B cell (primary cell): Measurements from ENCODE around the gene RNF152. TPM values are rescaled to one million over a fixed set of nuclear protein-coding genes. Genes with fewer than 3 reads are reported as not detected.

Experiments used
- ATAC-seq: fragments of 200-7000 bp; cut with Tn5 transposase; one replicate; pipeline ENCODE4 v1.10.0; 2021; ENCODE audit warnings: low read depth, mild to moderate bottlenecking, moderate number of reproducible peaks, moderate library complexity
- CTCF ChIA-PET: fragments of 350-600 bp; sonication (Branson Sonifier 250); formaldehyde crosslinking; loops from one replicate; lab custom pipeline; 2021; ENCODE audit warnings: antibody characterized with exemption, inconsistent platforms; lab: Charles Lee
- POLR2A ChIA-PET: fragments of 350-600 bp; sonication (Branson Sonifier 250); formaldehyde crosslinking; loops from one replicate; lab custom pipeline; 2021; ENCODE audit warnings: antibody characterized with exemption; lab: Charles Lee
- DNase-seq: peaks from one replicate; pipeline ENCODE4 v3.0.0; 2013
- H2AFZ ChIP-seq: 2 replicates; pipeline ENCODE4 v1.6.1; 2012; ENCODE audit warnings: mild to moderate bottlenecking, low read depth, low read length; ENCODE audit not compliant: insufficient read depth, poor library complexity, severe bottlenecking
- H3K27ac ChIP-seq, 2 donors: 1 replicate in 1 of 2; 2 replicates in 1 of 2; pipeline ENCODE4 v1.5.1; 2012 to 2013; ENCODE audit warnings: low read length in 2 of 2, mild to moderate bottlenecking in 2 of 2, moderate library complexity in 1 of 2
- H3K27me3 ChIP-seq, 4 experiments: fragments of 200-600 bp in 1 of 4; sonication (generic) in 1 of 4; replicated peaks in 1 of 4; 1 replicate in 2 of 4; 2 replicates in 2 of 4; pipeline versions ENCODE4 v1.6.1 to v1.7.0; 2013 to 2016; ENCODE audit warnings: low read length in 3 of 4, mild to moderate bottlenecking in 2 of 4, mixed read lengths in 1 of 4, moderate library complexity in 1 of 4; ENCODE audit not compliant: insufficient read depth in 4 of 4, control insufficient read depth in 3 of 4; ENCODE audit errors: control extremely low read depth in 1 of 4
- H3K36me3 ChIP-seq, 2 experiments: replicated peaks in 1 of 2; 1 replicate in 1 of 2; 2 replicates in 1 of 2; pipeline versions ENCODE4 v1.6.1 to v1.7.1; 2013; ENCODE audit warnings: low read length in 1 of 2; ENCODE audit not compliant: insufficient read depth in 2 of 2, control insufficient read depth in 1 of 2; ENCODE audit errors: control extremely low read depth in 1 of 2, extremely low read depth in 1 of 2
- H3K4me1 ChIP-seq, 2 donors: fragments of 200-600 bp in 1 of 2; sonication (generic) in 1 of 2; 1 replicate in 1 of 2; 2 replicates in 1 of 2; pipeline versions ENCODE4 v1.5.1 to v1.6.1; 2013 to 2017; ENCODE audit warnings: low read length in 2 of 2; ENCODE audit not compliant: control insufficient read depth in 2 of 2, insufficient read depth in 2 of 2
- H3K4me2 ChIP-seq: replicated peaks from 2 replicates; pipeline ENCODE3; 2012; ENCODE audit warnings: mild to moderate bottlenecking, low read depth, low read length; ENCODE audit not compliant: poor library complexity, severe bottlenecking
- H3K4me3 ChIP-seq, 5 experiments: fragments of 200-600 bp in 1 of 5; sonication (generic) in 1 of 5; 1 replicate in 3 of 5; 2 replicates in 2 of 5; pipeline versions ENCODE4 v1.5.1 to v1.7.0; 2011 to 2016; ENCODE audit warnings: low read length in 4 of 5, mild to moderate bottlenecking in 4 of 5, low read depth in 2 of 5, control low read depth in 1 of 5, moderate library complexity in 1 of 5; ENCODE audit not compliant: insufficient read depth in 1 of 5; ENCODE audit errors: control extremely low read depth in 1 of 5, extremely low read depth in 1 of 5
- H3K79me2 ChIP-seq: fragments of 200-600 bp; sonication (generic); one replicate; pipeline ENCODE4 v1.6.0; 2016; ENCODE audit warnings: low read length; ENCODE audit not compliant: control insufficient read depth, insufficient read depth
- H3K9ac ChIP-seq: fragments of 200-600 bp; sonication (generic); 2 replicates; pipeline ENCODE4 v1.6.1; 2017; ENCODE audit warnings: mild to moderate bottlenecking, low read length, moderate library complexity
- H3K9me3 ChIP-seq, 3 donors: one replicate each; pipeline versions ENCODE4 v1.6.1 to v1.7.1; 2013; ENCODE audit warnings: low read length in 2 of 3; ENCODE audit not compliant: control insufficient read depth in 2 of 3, insufficient read depth in 1 of 3; ENCODE audit errors: control extremely low read depth in 1 of 3
- H4K20me1 ChIP-seq: 2 replicates; pipeline ENCODE4 v1.6.0; 2012; ENCODE audit warnings: mild to moderate bottlenecking, low read length; ENCODE audit not compliant: insufficient read depth, control insufficient read depth, poor library complexity, severe bottlenecking
- H3K27ac Mint-ChIP-seq: one replicate; pipeline ENCODE4 v1.8.0; 2021; ENCODE audit warnings: mixed read lengths
- H3K27me3 Mint-ChIP-seq: one replicate; pipeline ENCODE4 v1.8.0; 2021; ENCODE audit warnings: mixed read lengths
- H3K4me1 Mint-ChIP-seq: one replicate; pipeline ENCODE4 v1.8.0; 2021; ENCODE audit warnings: mixed read lengths
- H3K4me3 Mint-ChIP-seq: one replicate; pipeline ENCODE4 v1.8.0; 2021; ENCODE audit warnings: mixed read lengths
- H3K9me3 Mint-ChIP-seq: one replicate; pipeline ENCODE4 v1.8.0; 2022; ENCODE audit warnings: mixed read lengths; ENCODE audit not compliant: insufficient read depth
- CTCF ChIP-seq: fragments of 200-600 bp; IDR thresholded peaks from one replicate; pipeline ENCODE4 v1.8.0; 2022; ENCODE audit warnings: antibody characterized with exemption, mild to moderate bottlenecking
- EZH2 ChIP-seq: IDR thresholded peaks from 2 replicates; pipeline ENCODE4 v1.6.1; 2012; ENCODE audit warnings: borderline replicate concordance, low read depth, mild to moderate bottlenecking, moderate library complexity, low read length; ENCODE audit not compliant: insufficient read depth, poor library complexity, severe bottlenecking
- WGBS: methylation state at CpG from one replicate; pipeline ENCODE4 v1.1.5; 2013; ENCODE audit warnings: missing lambda C conversion rate; ENCODE audit not compliant: insufficient coverage; 5-methylcytosine and 5-hydroxymethylcytosine counted together
- intact Hi-C: fragments of 100-400 bp; cut with micrococcal nuclease; formaldehyde crosslinking; loops from one replicate; pipeline ENCODE4 v1.10.0; 2022
- polyA plus RNA-seq: library from polyadenylated mRNA; depleted of rRNA; stranded (reverse); fragments of >200 nt; gene quantifications from 2 replicates; pipeline ENCODE4 v1.2.3, GENCODE V29; 2012
- total RNA-seq, 2 donors: library from RNA; stranded (reverse); fragments of 120-200 nt in 1 of 2; gene quantifications; 1 replicate in 1 of 2; 2 replicates in 1 of 2; pipeline versions ENCODE4 v1.2.3 to v1.2.4, GENCODE V29; 2013 to 2022

RNF152 gene
- total and polyA plus RNA-seq, 2 donors (not counting 1 experiment from before 2014, with no cell fraction given) = 0.49 TPM; not detected in 1

GRCh38 chr18:61900504-61901281, 7.9 kb upstream of the RNF152 start:
- POLR2A ChIA-PET = no interaction called here
- DNase-seq (no peak), ATAC-seq (no peak)
- Histone ChIP-seq H3K9me3 (no peaks in the 10 kb centered on the region), H2AFZ (no peak overlapping the region), H3K36me3 (no peaks in the 10 kb centered on the region), H3K4me3 (no peak overlapping the region), H3K4me2 (no peak overlapping the region), H3K79me2 (no peaks in the 10 kb centered on the region), H3K27me3 (peaks cover 0 to 24% (median 12%) of the 10 kb centered on the region in 4 experiments), H3K9ac (no peak overlapping the region), H3K27ac (no peak overlapping the region), H3K4me1 (no peaks in the 10 kb centered on the region), H4K20me1 (no peaks in the 10 kb centered on the region)
- CTCF ChIA-PET = interaction anchor here (1.1 kb wide), 1 partner anchor 12 kb away, joined by 4 read pairs; no protein-coding TSS in a partner anchor
- intact Hi-C loops = loop anchor here (5.0 kb wide), 1 partner anchor 578 kb away; no protein-coding TSS in a partner anchor
- no peak overlapping the region for H3K27ac Mint-ChIP-seq
- TF ChIP-seq CTCF (no peak), EZH2 (no peak)
- no peaks in the 10 kb centered on the region for H3K4me1 Mint-ChIP-seq
- WGBS = 79% methylated on average over 4 of the region's 10 CpGs
- H3K9me3 Mint-ChIP-seq = no peaks in the 10 kb centered on the region
- H3K4me3 Mint-ChIP-seq = no peak overlapping the region
- H3K27me3 Mint-ChIP-seq = peaks cover 45% of the 10 kb centered on the region

DNA sequence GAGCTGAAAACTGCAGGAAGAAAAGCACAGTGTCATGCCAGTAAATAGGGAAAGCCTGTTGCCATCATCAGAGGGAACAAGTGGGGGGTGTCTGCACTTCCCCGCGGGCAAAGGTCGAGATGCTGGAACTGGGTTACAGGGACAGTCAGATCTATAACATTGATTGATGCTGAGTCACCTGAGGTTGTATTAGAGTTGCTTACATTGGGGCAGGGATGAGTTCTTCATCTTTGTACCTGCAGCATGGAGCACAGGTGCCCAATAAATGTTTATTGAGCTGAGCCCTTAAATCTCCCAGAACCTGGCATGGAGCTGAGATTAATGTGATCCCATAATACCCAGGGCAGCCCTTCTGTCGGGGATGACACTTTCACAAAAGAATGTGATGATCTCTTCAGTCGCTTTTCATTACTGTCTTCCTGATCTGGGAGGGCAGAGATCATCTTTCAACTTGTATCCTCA, 5.9 kb upstream of the RNF152 start:
- Mint-ChIP-seq H3K4me3 (no peak overlapping the region), H3K9me3 (no peaks in the 10 kb centered on the region), H3K4me1 (peaks cover 2% of the 10 kb centered on the region), H3K27me3 (peaks cover 41% of the 10 kb centered on the region), H3K27ac (no peak overlapping the region)
- no peak overlapping the region for H2AFZ ChIP-seq
- H3K9me3 ChIP-seq = no peaks in the 10 kb centered on the region
- H3K4me2 ChIP-seq = no peak overlapping the region
- no peak overlapping the region for H3K27ac ChIP-seq
- DNase-seq (no peak), ATAC-seq (no peak)
- ChIA-PET CTCF (no interaction called here), POLR2A (no interaction called here)
- no peaks in the 10 kb centered on the region for H3K79me2 ChIP-seq
- peaks cover 0 to 34% (median 17%) of the 10 kb centered on the region in 4 experiments for H3K27me3 ChIP-seq
- peaks cover 8% of the 10 kb centered on the region in 2 donors for H3K4me1 ChIP-seq
- no peak for TF ChIP-seq EZH2
- TF ChIP-seq CTCF = no peak
- no peak overlapping the region for H3K9ac ChIP-seq
- no peaks in the 10 kb centered on the region for H3K36me3 ChIP-seq
- 86% methylated on average over 4 of the region's 5 CpGs for WGBS
- no peak overlapping the region for H3K4me3 ChIP-seq
- intact Hi-C loops = no loop called here
- H4K20me1 ChIP-seq = no peaks in the 10 kb centered on the region
